Glutamatergic neuron (in vitro differentiated cells): ENCODE measurements around the gene SLC4A7. TPM values are rescaled to one million over a fixed set of nuclear protein-coding genes. Genes with fewer than 3 reads are reported as not detected.

Source experiments
- DNase-seq: peaks from one replicate; pipeline ENCODE4 v3.0.0; 2022
- H3K27ac Mint-ChIP-seq: one replicate; pipeline ENCODE4 v1.8.0; 2020; ENCODE audit warnings: mild to moderate bottlenecking, mixed read lengths, inconsistent platforms; ENCODE audit not compliant: unreplicated experiment
- H3K27me3 Mint-ChIP-seq: one replicate; pipeline ENCODE4 v1.8.0; 2020; ENCODE audit warnings: mild to moderate bottlenecking, moderate library complexity, mixed read lengths, inconsistent platforms; ENCODE audit not compliant: unreplicated experiment
- H3K36me3 Mint-ChIP-seq: one replicate; pipeline ENCODE4 v1.8.0; 2020; ENCODE audit warnings: mild to moderate bottlenecking, mixed read lengths, inconsistent platforms; ENCODE audit not compliant: unreplicated experiment
- H3K4me1 Mint-ChIP-seq: one replicate; pipeline ENCODE4 v1.8.0; 2020; ENCODE audit warnings: mild to moderate bottlenecking, low read depth, mixed read lengths, inconsistent platforms; ENCODE audit not compliant: unreplicated experiment
- H3K4me3 Mint-ChIP-seq: one replicate; pipeline ENCODE4 v1.8.0; 2020; ENCODE audit warnings: mild to moderate bottlenecking, mixed read lengths, inconsistent platforms; ENCODE audit not compliant: unreplicated experiment
- H3K9me3 Mint-ChIP-seq: one replicate; pipeline ENCODE4 v1.8.0; 2020; ENCODE audit warnings: mild to moderate bottlenecking, moderate library complexity, mixed read lengths, inconsistent platforms; ENCODE audit not compliant: unreplicated experiment
- total RNA-seq: library from RNA; stranded (reverse); fragmentation: NEBNext Ultra II Directional; extraction: Animal tissue kit (Norgen Biotek cat#: 25700); gene quantifications from one replicate; pipeline ENCODE4 v1.2.1, GENCODE V29; 2021; ENCODE audit not compliant: unreplicated experiment
- TF ChIP-seq, protein P1 (sequence below): fragments of 200-600 bp; sonication (generic); IDR thresholded peaks from one replicate; pipeline ENCODE4 v1.5.0; 2021; ENCODE audit not compliant: partially characterized antibody, unreplicated experiment

The SLC4A7 gene
- total RNA-seq, 1 donor from 2014 or later = 67.0 TPM

DNA sequence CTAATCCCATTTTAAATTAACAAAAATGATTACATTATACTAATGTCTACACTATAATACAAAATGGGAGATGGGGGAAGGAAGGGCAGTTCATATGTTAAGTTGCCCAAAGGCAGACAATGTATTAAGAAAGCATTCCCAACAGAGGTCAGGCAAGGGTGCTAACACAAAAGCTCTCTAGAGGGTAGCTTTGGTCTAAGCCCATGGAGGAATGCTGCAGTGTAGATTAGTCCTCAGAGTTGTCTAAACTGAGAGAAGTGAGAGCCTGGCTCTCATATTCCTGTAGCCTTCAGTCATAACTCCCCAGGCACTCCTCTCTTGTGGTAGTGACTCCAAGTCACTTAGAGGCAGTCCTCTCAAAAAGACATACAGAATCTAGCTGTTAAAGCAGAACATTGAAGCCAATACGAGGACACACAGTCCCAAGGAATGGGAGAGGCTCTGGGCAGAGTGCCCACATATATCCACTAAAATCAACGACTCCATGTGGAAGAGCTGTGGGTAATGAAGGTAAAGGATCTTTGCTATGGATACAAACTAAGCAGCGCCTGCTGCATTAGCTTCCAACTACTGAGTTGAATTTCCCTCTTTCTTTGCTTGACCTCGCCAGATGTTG, 129.5 kb downstream of the SLC4A7 start:
- no peak for DNase-seq
- H3K4me3 Mint-ChIP-seq = no peak overlapping the region
- TF ChIP-seq, protein P1, sequence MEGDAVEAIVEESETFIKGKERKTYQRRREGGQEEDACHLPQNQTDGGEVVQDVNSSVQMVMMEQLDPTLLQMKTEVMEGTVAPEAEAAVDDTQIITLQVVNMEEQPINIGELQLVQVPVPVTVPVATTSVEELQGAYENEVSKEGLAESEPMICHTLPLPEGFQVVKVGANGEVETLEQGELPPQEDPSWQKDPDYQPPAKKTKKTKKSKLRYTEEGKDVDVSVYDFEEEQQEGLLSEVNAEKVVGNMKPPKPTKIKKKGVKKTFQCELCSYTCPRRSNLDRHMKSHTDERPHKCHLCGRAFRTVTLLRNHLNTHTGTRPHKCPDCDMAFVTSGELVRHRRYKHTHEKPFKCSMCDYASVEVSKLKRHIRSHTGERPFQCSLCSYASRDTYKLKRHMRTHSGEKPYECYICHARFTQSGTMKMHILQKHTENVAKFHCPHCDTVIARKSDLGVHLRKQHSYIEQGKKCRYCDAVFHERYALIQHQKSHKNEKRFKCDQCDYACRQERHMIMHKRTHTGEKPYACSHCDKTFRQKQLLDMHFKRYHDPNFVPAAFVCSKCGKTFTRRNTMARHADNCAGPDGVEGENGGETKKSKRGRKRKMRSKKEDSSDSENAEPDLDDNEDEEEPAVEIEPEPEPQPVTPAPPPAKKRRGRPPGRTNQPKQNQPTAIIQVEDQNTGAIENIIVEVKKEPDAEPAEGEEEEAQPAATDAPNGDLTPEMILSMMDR = no peak
- no peaks in the 10 kb centered on the region for H3K4me1 Mint-ChIP-seq
- H3K27me3 Mint-ChIP-seq = peaks cover 2% of the 10 kb centered on the region
- no peak overlapping the region for H3K27ac Mint-ChIP-seq
- no peaks in the 10 kb centered on the region for H3K9me3 Mint-ChIP-seq
- H3K36me3 Mint-ChIP-seq = no peaks in the 10 kb centered on the region

DNA sequence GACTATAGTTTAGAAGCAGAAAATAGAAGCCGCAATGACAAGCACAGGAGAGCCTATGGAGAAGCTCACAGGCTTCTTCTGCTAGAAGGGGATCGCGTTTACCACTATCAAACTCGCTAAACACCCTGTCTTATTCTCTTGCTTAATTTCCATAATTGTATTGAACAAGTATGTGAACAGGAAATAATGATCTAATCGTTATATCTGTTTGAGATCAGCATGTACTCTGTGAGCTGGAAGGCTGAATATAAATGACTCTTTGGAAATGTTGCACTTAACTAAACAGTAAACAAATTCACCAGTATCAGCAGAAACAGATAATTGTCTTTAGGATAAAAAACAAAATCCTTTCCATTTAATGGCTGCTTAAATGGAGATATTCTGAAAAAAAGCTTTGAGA, 130.0 kb downstream of the SLC4A7 start:
- no peaks in the 10 kb centered on the region for H3K9me3 Mint-ChIP-seq
- no peaks in the 10 kb centered on the region for H3K4me1 Mint-ChIP-seq
- no peak overlapping the region for H3K4me3 Mint-ChIP-seq
- H3K27me3 Mint-ChIP-seq = peaks cover 2% of the 10 kb centered on the region
- DNase-seq = no peak
- no peak overlapping the region for H3K27ac Mint-ChIP-seq
- H3K36me3 Mint-ChIP-seq = no peaks in the 10 kb centered on the region
- TF ChIP-seq, protein P1 = no peak

DNA sequence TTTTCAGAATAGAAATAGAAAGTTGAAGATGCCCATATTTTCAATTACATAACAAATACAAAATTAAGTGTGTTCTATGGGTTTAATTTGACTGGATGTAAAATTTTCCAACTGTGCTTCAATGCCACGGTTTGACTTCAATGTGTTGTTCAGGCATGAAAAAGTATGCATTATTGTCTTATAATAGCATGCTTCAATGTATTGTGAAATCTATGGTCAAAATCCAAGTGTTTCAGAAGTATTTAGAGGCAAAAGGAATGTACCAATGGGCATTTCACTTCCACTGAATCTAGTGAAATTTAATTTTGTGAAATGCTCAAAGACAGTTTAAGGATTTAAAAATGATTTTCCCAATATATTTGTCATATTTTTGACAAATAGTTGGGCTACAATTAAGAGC, 131.0 kb downstream of the SLC4A7 start:
- H3K4me1 Mint-ChIP-seq = no peaks in the 10 kb centered on the region
- no peaks in the 10 kb centered on the region for H3K9me3 Mint-ChIP-seq
- H3K27me3 Mint-ChIP-seq = peaks cover 2% of the 10 kb centered on the region
- TF ChIP-seq, protein P1 = no peak
- H3K4me3 Mint-ChIP-seq = no peak overlapping the region
- DNase-seq = no peak
- no peaks in the 10 kb centered on the region for H3K36me3 Mint-ChIP-seq
- H3K27ac Mint-ChIP-seq = no peak overlapping the region

DNA sequence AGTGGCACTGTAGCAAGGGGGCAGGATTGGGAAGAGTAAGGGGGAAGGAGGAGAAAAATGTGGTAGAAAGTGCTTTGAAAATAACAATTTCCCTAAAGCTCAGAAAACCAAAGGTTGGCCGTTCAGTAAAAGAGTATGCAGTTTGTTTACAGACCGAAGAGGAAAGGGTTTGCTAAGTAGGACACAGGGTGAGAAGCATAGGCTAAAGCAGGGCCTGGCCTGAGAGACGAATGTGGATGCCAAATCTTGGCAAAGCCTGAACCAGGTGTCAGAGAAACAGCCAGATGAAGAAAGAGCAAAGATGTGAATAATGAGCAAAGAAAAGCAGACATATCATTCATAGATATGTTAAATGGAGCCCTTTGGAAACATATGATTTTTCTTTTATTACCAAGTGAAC, 132.1 kb downstream of the SLC4A7 start:
- no peaks in the 10 kb centered on the region for H3K9me3 Mint-ChIP-seq

DNA sequence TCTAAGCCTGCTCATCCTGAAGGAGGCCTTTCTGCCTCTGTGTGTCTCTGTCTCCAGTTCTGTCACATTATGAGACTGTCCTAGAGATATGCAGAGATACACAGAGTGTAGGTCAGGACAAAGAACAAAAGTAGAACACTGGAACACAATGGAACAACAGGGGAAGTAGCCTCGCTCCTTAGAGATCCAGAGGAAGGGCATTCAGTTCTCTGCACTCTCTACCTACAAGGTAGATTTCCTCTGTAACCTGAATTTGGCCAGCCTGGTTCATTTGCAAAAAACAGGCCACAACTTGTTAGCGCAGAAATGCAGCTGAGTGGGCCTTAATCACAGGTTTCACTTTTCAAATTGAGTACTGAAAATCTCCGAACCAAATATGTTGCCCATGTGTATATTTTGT, 134.4 kb downstream of the SLC4A7 start:
- H3K27ac Mint-ChIP-seq = no peak overlapping the region
- H3K4me1 Mint-ChIP-seq = no peaks in the 10 kb centered on the region
- TF ChIP-seq, protein P1 = no peak
- H3K36me3 Mint-ChIP-seq = no peaks in the 10 kb centered on the region
- DNase-seq = no peak
- no peaks in the 10 kb centered on the region for H3K9me3 Mint-ChIP-seq
- no peak overlapping the region for H3K4me3 Mint-ChIP-seq
- H3K27me3 Mint-ChIP-seq = peaks cover 2% of the 10 kb centered on the region

More for the DNA sequence above, 132.1 kb downstream of the SLC4A7 start:
- H3K36me3 Mint-ChIP-seq = no peaks in the 10 kb centered on the region
- peaks cover 2% of the 10 kb centered on the region for H3K27me3 Mint-ChIP-seq
- H3K27ac Mint-ChIP-seq = no peak overlapping the region
- no peaks in the 10 kb centered on the region for H3K4me1 Mint-ChIP-seq
- H3K4me3 Mint-ChIP-seq = no peak overlapping the region
- TF ChIP-seq, protein P1 = no peak
- no peak for DNase-seq
